ENCODE results near the gene FADS1.

GRCh38 chr11:61806785-61807184 lies 10.0 kb downstream of the FADS1 start:
- no peak for TF ChIP-seq ZFP30 (CRISPR knock-in tag; IDR thresholded peaks at IDR 0.05)
- no peak for TF ChIP-seq PATZ1 (CRISPR knock-in tag; IDR thresholded peaks at IDR 0.05; ENCODE audit: borderline replicate concordance)
- TF ChIP-seq TCF4 (CRISPR knock-in tag; IDR thresholded peaks at IDR 0.05; ENCODE audit: borderline replicate concordance) = no peak
- no peak for TF ChIP-seq GLIS3 (CRISPR knock-in tag; IDR thresholded peaks at IDR 0.05)

Data from SK-N-SH treated with all-trans-retinoic acid at 6 μM for 48 hours (cell line).